B cell (primary cell): Measurements from ENCODE around the gene RBP3. TPM values are rescaled to one million over a fixed set of nuclear protein-coding genes. Genes with fewer than 3 reads are reported as not detected.

ENCODE experiments used
- ATAC-seq: fragments of 200-7000 bp; cut with Tn5 transposase; one replicate; pipeline ENCODE4 v1.10.0; 2021; ENCODE audit warnings: low read depth, mild to moderate bottlenecking, moderate number of reproducible peaks, moderate library complexity
- CTCF ChIA-PET: fragments of 350-600 bp; sonication (Branson Sonifier 250); formaldehyde crosslinking; loops from one replicate; lab custom pipeline; 2021; ENCODE audit warnings: antibody characterized with exemption, inconsistent platforms; lab: Charles Lee
- POLR2A ChIA-PET: fragments of 350-600 bp; sonication (Branson Sonifier 250); formaldehyde crosslinking; loops from one replicate; lab custom pipeline; 2021; ENCODE audit warnings: antibody characterized with exemption; lab: Charles Lee
- DNase-seq: peaks from one replicate; pipeline ENCODE4 v3.0.0; 2013
- H2AFZ ChIP-seq: 2 replicates; pipeline ENCODE4 v1.6.1; 2012; ENCODE audit warnings: mild to moderate bottlenecking, low read depth, low read length; ENCODE audit not compliant: insufficient read depth, poor library complexity, severe bottlenecking
- H3K27ac ChIP-seq, 2 donors: 1 replicate in 1 of 2; 2 replicates in 1 of 2; pipeline ENCODE4 v1.5.1; 2012 to 2013; ENCODE audit warnings: low read length in 2 of 2, mild to moderate bottlenecking in 2 of 2, moderate library complexity in 1 of 2
- H3K27me3 ChIP-seq, 4 experiments: fragments of 200-600 bp in 1 of 4; sonication (generic) in 1 of 4; replicated peaks in 1 of 4; 1 replicate in 2 of 4; 2 replicates in 2 of 4; pipeline versions ENCODE4 v1.6.1 to v1.7.0; 2013 to 2016; ENCODE audit warnings: low read length in 3 of 4, mild to moderate bottlenecking in 2 of 4, mixed read lengths in 1 of 4, moderate library complexity in 1 of 4; ENCODE audit not compliant: insufficient read depth in 4 of 4, control insufficient read depth in 3 of 4; ENCODE audit errors: control extremely low read depth in 1 of 4
- H3K36me3 ChIP-seq, 2 experiments: replicated peaks in 1 of 2; 1 replicate in 1 of 2; 2 replicates in 1 of 2; pipeline versions ENCODE4 v1.6.1 to v1.7.1; 2013; ENCODE audit warnings: low read length in 1 of 2; ENCODE audit not compliant: insufficient read depth in 2 of 2, control insufficient read depth in 1 of 2; ENCODE audit errors: control extremely low read depth in 1 of 2, extremely low read depth in 1 of 2
- H3K4me1 ChIP-seq, 2 donors: fragments of 200-600 bp in 1 of 2; sonication (generic) in 1 of 2; 1 replicate in 1 of 2; 2 replicates in 1 of 2; pipeline versions ENCODE4 v1.5.1 to v1.6.1; 2013 to 2017; ENCODE audit warnings: low read length in 2 of 2; ENCODE audit not compliant: control insufficient read depth in 2 of 2, insufficient read depth in 2 of 2
- H3K4me2 ChIP-seq: replicated peaks from 2 replicates; pipeline ENCODE3; 2012; ENCODE audit warnings: mild to moderate bottlenecking, low read depth, low read length; ENCODE audit not compliant: poor library complexity, severe bottlenecking
- H3K4me3 ChIP-seq, 5 experiments: fragments of 200-600 bp in 1 of 5; sonication (generic) in 1 of 5; 1 replicate in 3 of 5; 2 replicates in 2 of 5; pipeline versions ENCODE4 v1.5.1 to v1.7.0; 2011 to 2016; ENCODE audit warnings: low read length in 4 of 5, mild to moderate bottlenecking in 4 of 5, low read depth in 2 of 5, control low read depth in 1 of 5, moderate library complexity in 1 of 5; ENCODE audit not compliant: insufficient read depth in 1 of 5; ENCODE audit errors: control extremely low read depth in 1 of 5, extremely low read depth in 1 of 5
- H3K79me2 ChIP-seq: fragments of 200-600 bp; sonication (generic); one replicate; pipeline ENCODE4 v1.6.0; 2016; ENCODE audit warnings: low read length; ENCODE audit not compliant: control insufficient read depth, insufficient read depth
- H3K9ac ChIP-seq: fragments of 200-600 bp; sonication (generic); 2 replicates; pipeline ENCODE4 v1.6.1; 2017; ENCODE audit warnings: mild to moderate bottlenecking, low read length, moderate library complexity
- H3K9me3 ChIP-seq, 3 donors: one replicate each; pipeline versions ENCODE4 v1.6.1 to v1.7.1; 2013; ENCODE audit warnings: low read length in 2 of 3; ENCODE audit not compliant: control insufficient read depth in 2 of 3, insufficient read depth in 1 of 3; ENCODE audit errors: control extremely low read depth in 1 of 3
- H4K20me1 ChIP-seq: 2 replicates; pipeline ENCODE4 v1.6.0; 2012; ENCODE audit warnings: mild to moderate bottlenecking, low read length; ENCODE audit not compliant: insufficient read depth, control insufficient read depth, poor library complexity, severe bottlenecking
- H3K27ac Mint-ChIP-seq: one replicate; pipeline ENCODE4 v1.8.0; 2021; ENCODE audit warnings: mixed read lengths
- H3K27me3 Mint-ChIP-seq: one replicate; pipeline ENCODE4 v1.8.0; 2021; ENCODE audit warnings: mixed read lengths
- H3K4me1 Mint-ChIP-seq: one replicate; pipeline ENCODE4 v1.8.0; 2021; ENCODE audit warnings: mixed read lengths
- H3K4me3 Mint-ChIP-seq: one replicate; pipeline ENCODE4 v1.8.0; 2021; ENCODE audit warnings: mixed read lengths
- H3K9me3 Mint-ChIP-seq: one replicate; pipeline ENCODE4 v1.8.0; 2022; ENCODE audit warnings: mixed read lengths; ENCODE audit not compliant: insufficient read depth
- EZH2 ChIP-seq: IDR thresholded peaks from 2 replicates; pipeline ENCODE4 v1.6.1; 2012; ENCODE audit warnings: borderline replicate concordance, low read depth, mild to moderate bottlenecking, moderate library complexity, low read length; ENCODE audit not compliant: insufficient read depth, poor library complexity, severe bottlenecking
- WGBS: methylation state at CpG from one replicate; pipeline ENCODE4 v1.1.5; 2013; ENCODE audit warnings: missing lambda C conversion rate; ENCODE audit not compliant: insufficient coverage; 5-methylcytosine and 5-hydroxymethylcytosine counted together
- intact Hi-C: fragments of 100-400 bp; cut with micrococcal nuclease; formaldehyde crosslinking; loops from one replicate; pipeline ENCODE4 v1.10.0; 2022
- polyA plus RNA-seq: library from polyadenylated mRNA; depleted of rRNA; stranded (reverse); fragments of >200 nt; gene quantifications from 2 replicates; pipeline ENCODE4 v1.2.3, GENCODE V29; 2012
- total RNA-seq, 2 donors: library from RNA; stranded (reverse); fragments of 120-200 nt in 1 of 2; gene quantifications; 1 replicate in 1 of 2; 2 replicates in 1 of 2; pipeline versions ENCODE4 v1.2.3 to v1.2.4, GENCODE V29; 2013 to 2022
- TF ChIP-seq, protein P1 (sequence below): fragments of 200-600 bp; IDR thresholded peaks from one replicate; pipeline ENCODE4 v1.8.0; 2022; ENCODE audit warnings: antibody characterized with exemption, mild to moderate bottlenecking

RBP3 gene
- total and polyA plus RNA-seq, 2 donors (not counting 1 experiment from before 2014, with no cell fraction given), result not detected

GRCh38 chr10:47400251-47400650 lies 52.1 kb downstream of the RBP3 start:
- ChIA-PET CTCF (no interaction called here), POLR2A (no interaction called here)
- intact Hi-C loops, result no loop called here
- H3K36me3 ChIP-seq, result no peaks in the 10 kb centered on the region
- TF ChIP-seq, protein P1, sequence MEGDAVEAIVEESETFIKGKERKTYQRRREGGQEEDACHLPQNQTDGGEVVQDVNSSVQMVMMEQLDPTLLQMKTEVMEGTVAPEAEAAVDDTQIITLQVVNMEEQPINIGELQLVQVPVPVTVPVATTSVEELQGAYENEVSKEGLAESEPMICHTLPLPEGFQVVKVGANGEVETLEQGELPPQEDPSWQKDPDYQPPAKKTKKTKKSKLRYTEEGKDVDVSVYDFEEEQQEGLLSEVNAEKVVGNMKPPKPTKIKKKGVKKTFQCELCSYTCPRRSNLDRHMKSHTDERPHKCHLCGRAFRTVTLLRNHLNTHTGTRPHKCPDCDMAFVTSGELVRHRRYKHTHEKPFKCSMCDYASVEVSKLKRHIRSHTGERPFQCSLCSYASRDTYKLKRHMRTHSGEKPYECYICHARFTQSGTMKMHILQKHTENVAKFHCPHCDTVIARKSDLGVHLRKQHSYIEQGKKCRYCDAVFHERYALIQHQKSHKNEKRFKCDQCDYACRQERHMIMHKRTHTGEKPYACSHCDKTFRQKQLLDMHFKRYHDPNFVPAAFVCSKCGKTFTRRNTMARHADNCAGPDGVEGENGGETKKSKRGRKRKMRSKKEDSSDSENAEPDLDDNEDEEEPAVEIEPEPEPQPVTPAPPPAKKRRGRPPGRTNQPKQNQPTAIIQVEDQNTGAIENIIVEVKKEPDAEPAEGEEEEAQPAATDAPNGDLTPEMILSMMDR, result no peak
- no peak for TF ChIP-seq EZH2
- H3K9me3 ChIP-seq, result no peaks in the 10 kb centered on the region
- no peaks in the 10 kb centered on the region for H3K4me1 Mint-ChIP-seq
- ATAC-seq, result no peak
- H3K79me2 ChIP-seq, result no peaks in the 10 kb centered on the region
- no peak overlapping the region for H2AFZ ChIP-seq
- H3K27ac Mint-ChIP-seq, result no peak overlapping the region
- H3K4me3 Mint-ChIP-seq, result no peak overlapping the region
- peaks cover 0 to 5% (median 1%) of the 10 kb centered on the region in 4 experiments for H3K27me3 ChIP-seq
- peaks cover 42% of the 10 kb centered on the region for H3K27me3 Mint-ChIP-seq
- H3K4me3 ChIP-seq, result no peak overlapping the region
- no peaks in the 10 kb centered on the region for H3K9me3 Mint-ChIP-seq
- H3K4me2 ChIP-seq, result no peak overlapping the region
- no peak overlapping the region for H3K9ac ChIP-seq
- H3K4me1 ChIP-seq, result no peaks in the 10 kb centered on the region
- no peak overlapping the region for H3K27ac ChIP-seq
- DNase-seq, result no peak
- no peaks in the 10 kb centered on the region for H4K20me1 ChIP-seq
- WGBS, result no CpG with 5 or more reads among the region's 2 CpGs

GRCh38 chr10:47400786-47401185 lies 52.6 kb downstream of the RBP3 start:
- Histone ChIP-seq H3K27ac (no peak overlapping the region), H3K4me1 (no peaks in the 10 kb centered on the region), H3K79me2 (no peaks in the 10 kb centered on the region), H3K9ac (no peak overlapping the region), H3K4me3 (no peak overlapping the region), H3K27me3 (peaks cover 0 to 5% (median 1%) of the 10 kb centered on the region in 4 experiments), H3K9me3 (no peaks in the 10 kb centered on the region), H2AFZ (no peak overlapping the region), H3K36me3 (no peaks in the 10 kb centered on the region), H3K4me2 (no peak overlapping the region), H4K20me1 (no peaks in the 10 kb centered on the region)
- no peak overlapping the region for H3K27ac Mint-ChIP-seq
- intact Hi-C loops, result no loop called here
- TF ChIP-seq, protein P1, result no peak
- no peak for TF ChIP-seq EZH2
- CTCF ChIA-PET, result no interaction called here
- no peak for DNase-seq
- no peak overlapping the region for H3K4me3 Mint-ChIP-seq
- WGBS, result no CpG with 5 or more reads among the region's 3 CpGs
- no peaks in the 10 kb centered on the region for H3K4me1 Mint-ChIP-seq
- no peak for ATAC-seq
- POLR2A ChIA-PET, result no interaction called here
- H3K9me3 Mint-ChIP-seq, result no peaks in the 10 kb centered on the region
- peaks cover 37% of the 10 kb centered on the region for H3K27me3 Mint-ChIP-seq
